Uterus (tissue), 4 donors: ENCODE results near the gene IFT43. TPM values are rescaled to one million over a fixed set of nuclear protein-coding genes. Genes with fewer than 3 reads are reported as not detected.

ENCODE experiments used
- DNase-seq, 2 donors: peaks; one replicate each; pipeline ENCODE4 v3.0.0-alpha.2; 2019 to 2020
- H3K27ac ChIP-seq, 2 donors: fragments of 200-600 bp; sonication (generic); 1 replicate in 1 of 2; 2 replicates in 1 of 2; pipeline ENCODE4 v1.5.1; 2016 to 2018
- H3K27me3 ChIP-seq, 2 donors: fragments of 200-600 bp; sonication (generic); one replicate each; pipeline ENCODE4 v1.5.1; 2018 to 2019; ENCODE audit warnings: control low read depth in 1 of 2
- H3K36me3 ChIP-seq, 2 donors: fragments of 200-600 bp; sonication (generic); one replicate each; pipeline ENCODE4 v1.5.1; 2019; ENCODE audit warnings: control low read depth in 1 of 2
- H3K4me1 ChIP-seq, 2 donors: fragments of 200-600 bp; sonication (generic); one replicate each; pipeline ENCODE4 v1.5.1; 2018 to 2019; ENCODE audit warnings: control low read depth in 1 of 2
- H3K4me3 ChIP-seq, 2 donors: fragments of 200-600 bp; sonication (generic); 1 replicate in 1 of 2; 2 replicates in 1 of 2; pipeline ENCODE4 v1.5.1; 2018 to 2019; ENCODE audit warnings: mild to moderate bottlenecking in 1 of 2
- H3K9me3 ChIP-seq, 2 donors: fragments of 200-600 bp; sonication (generic); one replicate each; pipeline ENCODE4 v1.5.1; 2019; ENCODE audit warnings: control low read depth in 1 of 2
- CTCF ChIP-seq, 4 experiments: fragments of 200-600 bp in 2 of 4; fragments of 450-650 bp in 2 of 4; sonication (generic) in 2 of 4; IDR thresholded peaks; one replicate each; pipeline ENCODE4 v1.5.1; 2016 to 2019; ENCODE audit warnings: antibody characterized with exemption in 4 of 4, mild to moderate bottlenecking in 2 of 4, moderate library complexity in 1 of 4
- POLR2A ChIP-seq, 2 donors: fragments of 450-650 bp; IDR thresholded peaks; one replicate each; pipeline ENCODE4 v1.6.1; 2016; ENCODE audit warnings: antibody characterized with exemption in 2 of 2, mild to moderate bottlenecking in 1 of 2, moderate library complexity in 1 of 2
- intact Hi-C: fragments of 100-400 bp; cut with DNase I; formaldehyde crosslinking; loops from one replicate; pipeline ENCODE4 v1.15.1; 2023; ENCODE audit warnings: low total_unique reads
- total RNA-seq, 4 donors: library from RNA; depleted of rRNA in 3 of 4; stranded (reverse); fragments of >200 nt in 3 of 4; gene quantifications; one replicate each; pipeline versions ENCODE4 v1.1.0 to v1.2.4, GENCODE V29; 2014 to 2023
- donor health status: DM: yes; HTN: yes; CAD: no.

Gene IFT43
- total RNA-seq, 4 donors from 2014 or later = 34.2 to 75.3 (median 49.1) TPM

DNA sequence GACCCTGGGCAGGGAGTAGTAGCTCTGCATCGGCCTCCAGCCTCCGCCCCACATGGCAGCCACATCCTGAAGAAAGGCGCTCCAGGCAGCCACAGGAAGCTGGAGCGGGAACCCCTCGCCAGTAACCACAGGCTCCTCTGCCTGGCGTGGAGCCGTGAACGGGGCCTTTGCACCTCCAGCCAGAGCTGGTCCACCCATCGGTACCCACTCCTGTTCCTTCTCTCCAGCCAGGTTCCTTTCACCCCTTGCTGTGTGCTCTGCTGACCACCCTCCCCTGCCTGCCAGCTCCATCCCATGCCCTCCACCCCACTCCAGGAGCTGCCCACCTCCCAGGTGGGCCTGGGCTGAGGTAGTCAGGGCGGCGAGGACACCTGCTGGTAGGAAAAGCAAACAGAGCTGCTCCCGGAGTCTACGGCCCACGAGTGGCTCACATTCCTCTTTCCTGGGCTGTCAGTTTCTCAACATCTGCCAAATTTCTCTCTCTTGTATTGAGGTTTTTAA, 6.4 kb upstream of the IFT43 start:
- no peaks in the 10 kb centered on the region for H3K27me3 ChIP-seq
- H3K4me3 ChIP-seq = peak overlapping the region; percentile 49 to 58
- H3K4me1 ChIP-seq = peaks cover 0 to 9% of the 10 kb centered on the region in 2 donors
- intact Hi-C loops = loop anchor here (10.0 kb wide), 3 partner anchors 74 to 264 kb away; no protein-coding TSS in a partner anchor
- H3K36me3 ChIP-seq = no peaks in the 10 kb centered on the region
- peak; percentile 48 to 56 for DNase-seq
- no peaks in the 10 kb centered on the region for H3K9me3 ChIP-seq
- TF ChIP-seq CTCF (IDR thresholded peaks at IDR 0.05) (peak; percentile 52 to 71 (median 61)), POLR2A (IDR thresholded peaks at IDR 0.05) (peak in 1 of 2 donors; percentile 12)
- peak overlapping the region; percentile 97 to 99 for H3K27ac ChIP-seq

DNA sequence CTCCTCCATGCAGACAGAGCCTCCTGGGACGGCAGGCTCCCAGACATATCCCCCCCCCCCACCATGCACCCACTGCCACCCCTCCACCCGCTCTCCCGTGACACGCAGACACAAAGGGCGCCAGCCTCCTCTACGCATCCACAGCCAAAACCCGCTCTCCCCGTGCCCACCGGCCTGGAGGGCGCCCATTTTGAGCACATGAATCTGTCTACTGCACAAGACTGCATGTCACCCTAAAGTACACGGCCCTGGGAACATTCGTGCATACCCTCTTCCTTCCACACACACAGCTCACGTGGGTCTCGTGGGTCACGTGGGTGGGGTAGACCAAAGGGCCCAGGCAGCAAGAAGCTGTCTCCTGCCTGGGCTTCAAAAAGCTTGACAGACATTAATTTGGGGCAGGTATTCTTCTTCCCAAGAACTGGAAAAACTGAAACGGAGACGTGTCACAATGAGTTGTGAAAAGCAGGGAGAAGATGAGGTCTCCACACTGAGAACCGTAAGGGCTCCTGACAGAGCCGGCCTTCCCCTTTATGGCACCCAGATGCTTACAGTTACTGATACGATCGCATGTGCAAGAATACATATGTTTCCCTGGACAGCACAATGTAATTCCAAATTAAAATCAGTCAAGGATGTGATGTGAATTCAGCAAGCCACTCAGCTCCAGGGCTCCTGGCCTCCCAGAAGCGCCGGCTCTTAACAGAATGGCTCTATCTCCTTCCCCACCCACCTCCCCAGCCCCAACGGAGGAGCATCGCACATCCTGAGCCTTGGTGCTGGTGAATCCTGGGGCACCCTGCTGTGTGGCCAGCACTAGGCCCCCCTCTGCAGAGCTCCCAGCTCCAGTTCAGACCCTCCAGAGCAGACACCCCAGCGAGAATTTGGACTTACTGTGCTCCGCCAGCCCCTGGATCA, 5.7 kb upstream of the IFT43 start:
- TF ChIP-seq POLR2A (IDR thresholded peaks at IDR 0.05) (no peak), CTCF (IDR thresholded peaks at IDR 0.05) (peak in 1 of 4 experiments; percentile 2)
- peaks cover 0 to 9% of the 10 kb centered on the region in 2 donors for H3K4me1 ChIP-seq
- H3K9me3 ChIP-seq = no peaks in the 10 kb centered on the region
- peak overlapping the region; percentile 97 to 99 for H3K27ac ChIP-seq
- no peaks in the 10 kb centered on the region for H3K27me3 ChIP-seq
- no peaks in the 10 kb centered on the region for H3K36me3 ChIP-seq
- peak overlapping the region; percentile 49 to 58 for H3K4me3 ChIP-seq
- intact Hi-C loops = loop anchor here (10.0 kb wide), 3 partner anchors 75 to 265 kb away; no protein-coding TSS in a partner anchor
- DNase-seq = peak; percentile 52 to 58

GRCh38 chr14:75980856-75981255, 4.7 kb upstream of the IFT43 start:
- intact Hi-C loops = no loop called here
- peak overlapping the region; percentile 97 to 99 for H3K27ac ChIP-seq
- DNase-seq = peak; percentile 38 to 52
- TF ChIP-seq POLR2A (IDR thresholded peaks at IDR 0.05) (no peak), CTCF (IDR thresholded peaks at IDR 0.05) (no peak)
- no peaks in the 10 kb centered on the region for H3K27me3 ChIP-seq
- H3K36me3 ChIP-seq = no peaks in the 10 kb centered on the region
- no peaks in the 10 kb centered on the region for H3K9me3 ChIP-seq
- H3K4me1 ChIP-seq = peaks cover 0 to 9% of the 10 kb centered on the region in 2 donors
- H3K4me3 ChIP-seq = peak overlapping the region; percentile 49 to 58

DNA sequence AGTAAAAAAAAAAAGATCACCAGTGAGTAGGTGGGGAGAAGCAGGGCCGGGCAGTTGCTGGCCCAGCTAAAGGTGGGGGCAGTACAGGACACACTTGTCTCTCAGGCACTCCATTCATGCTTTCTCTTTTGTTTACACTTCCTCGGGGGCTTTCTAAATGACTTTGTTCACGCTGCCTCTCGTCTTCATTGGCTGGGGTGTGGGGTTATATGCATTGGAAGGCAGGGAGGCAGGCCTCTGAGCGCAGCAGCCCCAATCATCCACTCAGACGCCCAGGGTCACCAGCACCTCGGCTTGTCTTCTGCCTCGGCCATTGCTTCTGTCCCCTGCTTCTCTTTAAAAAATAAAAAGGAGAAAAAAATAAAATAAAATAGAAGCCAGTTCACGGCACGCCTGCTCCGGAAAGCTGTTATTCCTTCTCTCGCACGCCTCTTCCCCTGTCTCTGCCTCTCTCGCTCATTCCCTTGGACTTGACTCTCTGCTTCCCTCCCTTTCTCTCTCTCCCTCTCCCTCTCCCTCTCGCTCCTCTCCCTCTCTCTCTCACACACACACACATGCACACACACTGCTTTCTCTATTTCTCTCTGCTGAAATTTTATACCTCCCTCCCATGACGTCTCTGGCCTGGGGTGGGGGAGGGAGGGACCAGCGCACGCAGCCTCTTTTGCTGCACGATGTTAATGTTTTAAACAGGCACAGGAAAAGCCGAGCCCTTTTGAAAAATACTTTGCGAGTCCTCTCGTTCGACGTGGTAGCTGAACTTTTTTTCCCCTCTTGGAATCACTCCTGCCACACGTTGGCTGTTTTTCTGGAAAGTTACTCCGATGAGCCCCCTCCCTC, 3.9 kb upstream of the IFT43 start, which contains the start of gene TGFB3:
Gene TGFB3, minus strand, starts transcription at position 570 of the 840 bp plus-strand sequence. CDS start 1,102 bp downstream, outside the sequence.
- H3K27ac ChIP-seq = peak within 1 kb of the TSS; percentile 97 to 99

More for the DNA sequence above, 3.9 kb upstream of the IFT43 start, which contains the start of gene TGFB3:
- Histone ChIP-seq H3K4me3 (peak within 1 kb of the TSS; percentile 49 to 58), H3K27me3 (no peaks in the 10 kb centered on the region), H3K36me3 (no peaks in the 10 kb centered on the region), H3K9me3 (no peaks in the 10 kb centered on the region), H3K4me1 (peaks cover 0 to 9% of the 10 kb centered on the region in 2 donors)
- intact Hi-C loops = no loop called here
- TF ChIP-seq POLR2A (IDR thresholded peaks at IDR 0.05) (peak; percentile 71 to 82), CTCF (IDR thresholded peaks at IDR 0.05) (peak in 1 of 4 experiments; percentile 8)
- peak; percentile 85 to 91 for DNase-seq
